Cerebellar nuclear complex (tissue), 1 donor: Measurements from ENCODE around the gene STEAP3.

Experiments
- DNase-seq, 2 experiments: peaks; one replicate each; lab custom pipeline; 2025; lab: John Stamatoyannopoulos, UW

The STEAP3 gene

DNA sequence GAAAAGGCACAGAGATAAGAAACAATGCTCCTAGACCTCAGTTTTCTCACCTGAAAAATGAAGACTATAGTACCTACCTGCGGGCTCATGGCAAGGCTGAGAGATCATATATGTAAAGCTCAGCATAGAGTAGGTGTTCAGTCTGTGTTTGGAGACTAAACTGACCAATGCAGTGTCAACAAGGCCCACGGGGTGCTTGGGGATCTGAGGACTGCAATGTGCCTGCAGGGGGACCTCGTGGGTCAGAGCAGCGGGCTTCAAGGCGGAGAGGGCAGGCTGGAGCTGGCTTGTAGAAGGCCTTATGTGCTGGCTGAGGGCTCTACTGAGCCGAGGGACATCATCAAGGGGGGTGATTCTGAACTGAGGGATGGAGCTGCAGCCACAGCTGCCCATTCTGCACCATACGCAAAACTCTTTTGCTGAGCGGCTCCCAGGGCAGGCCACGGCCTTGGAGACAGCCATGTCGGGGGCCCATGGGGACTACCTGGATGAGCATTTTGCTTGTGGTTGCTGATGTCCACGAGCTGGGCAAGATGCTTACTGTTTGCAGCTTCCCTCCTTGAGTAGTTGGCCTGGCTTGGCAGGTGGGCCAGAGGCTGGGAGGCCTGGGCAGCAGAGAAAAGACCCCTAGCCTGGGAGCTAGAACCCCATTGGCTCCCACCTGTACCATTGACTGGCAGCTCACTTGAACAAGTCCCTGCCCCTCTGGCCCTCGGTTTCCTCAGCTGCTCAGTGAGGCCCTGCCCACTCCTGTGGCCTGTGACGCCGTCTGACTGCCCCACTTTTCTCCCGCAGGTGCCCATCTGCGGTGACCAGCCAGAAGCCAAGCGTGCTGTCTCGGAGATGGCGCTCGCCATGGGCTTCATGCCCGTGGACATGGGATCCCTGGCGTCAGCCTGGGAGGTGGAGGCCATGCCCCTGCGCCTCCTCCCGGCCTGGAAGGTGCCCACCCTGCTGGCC, 23.5 kb downstream of the STEAP3 start:
- no peak for DNase-seq

GRCh38 chr2:119247844-119248271, 24.2 kb downstream of the STEAP3 start:
- DNase-seq: no peak

GRCh38 chr2:119248311-119248710, 24.7 kb downstream of the STEAP3 start:
- no peak for DNase-seq

DNA sequence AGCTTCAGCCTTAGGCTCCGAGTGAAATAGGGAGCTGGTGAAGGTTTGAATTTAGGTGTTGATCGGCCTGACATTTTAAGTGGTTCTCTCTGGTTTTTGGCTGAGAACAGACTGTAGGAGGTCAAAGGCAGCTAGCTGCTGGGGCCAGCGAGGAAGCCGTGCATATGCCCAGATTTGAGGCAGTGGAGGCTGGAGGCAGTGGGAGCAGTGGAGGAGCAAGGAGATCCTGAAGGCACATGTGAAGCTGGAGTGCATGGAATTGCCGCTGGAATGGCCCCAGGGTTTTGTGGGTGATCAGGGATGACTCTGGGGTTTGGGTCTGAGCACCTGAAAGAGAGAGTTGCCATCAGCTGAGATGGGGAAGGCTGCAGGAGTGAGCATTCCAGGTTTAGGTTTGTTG, 25.1 kb downstream of the STEAP3 start:
- DNase-seq: no peak

DNA sequence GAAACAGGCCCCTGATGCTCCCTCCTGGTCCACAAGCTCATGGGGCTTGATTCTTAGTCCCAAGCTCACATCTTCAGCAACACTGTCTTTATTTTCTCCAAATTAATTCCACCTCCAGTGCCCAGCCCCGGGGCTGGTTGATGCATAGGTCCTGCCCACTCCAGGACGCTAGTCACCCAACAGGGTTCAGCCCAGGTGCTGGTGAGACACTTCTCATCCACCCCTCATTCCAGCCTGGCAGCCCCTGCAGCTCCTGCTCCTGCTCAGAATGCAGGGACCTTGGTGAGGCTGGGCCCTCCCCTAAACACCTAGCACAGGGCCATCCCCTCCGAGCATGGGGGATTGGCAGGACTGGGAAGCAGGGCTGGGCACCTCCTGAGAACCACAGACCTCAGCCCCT, 25.7 kb downstream of the STEAP3 start:
- no peak for DNase-seq

DNA sequence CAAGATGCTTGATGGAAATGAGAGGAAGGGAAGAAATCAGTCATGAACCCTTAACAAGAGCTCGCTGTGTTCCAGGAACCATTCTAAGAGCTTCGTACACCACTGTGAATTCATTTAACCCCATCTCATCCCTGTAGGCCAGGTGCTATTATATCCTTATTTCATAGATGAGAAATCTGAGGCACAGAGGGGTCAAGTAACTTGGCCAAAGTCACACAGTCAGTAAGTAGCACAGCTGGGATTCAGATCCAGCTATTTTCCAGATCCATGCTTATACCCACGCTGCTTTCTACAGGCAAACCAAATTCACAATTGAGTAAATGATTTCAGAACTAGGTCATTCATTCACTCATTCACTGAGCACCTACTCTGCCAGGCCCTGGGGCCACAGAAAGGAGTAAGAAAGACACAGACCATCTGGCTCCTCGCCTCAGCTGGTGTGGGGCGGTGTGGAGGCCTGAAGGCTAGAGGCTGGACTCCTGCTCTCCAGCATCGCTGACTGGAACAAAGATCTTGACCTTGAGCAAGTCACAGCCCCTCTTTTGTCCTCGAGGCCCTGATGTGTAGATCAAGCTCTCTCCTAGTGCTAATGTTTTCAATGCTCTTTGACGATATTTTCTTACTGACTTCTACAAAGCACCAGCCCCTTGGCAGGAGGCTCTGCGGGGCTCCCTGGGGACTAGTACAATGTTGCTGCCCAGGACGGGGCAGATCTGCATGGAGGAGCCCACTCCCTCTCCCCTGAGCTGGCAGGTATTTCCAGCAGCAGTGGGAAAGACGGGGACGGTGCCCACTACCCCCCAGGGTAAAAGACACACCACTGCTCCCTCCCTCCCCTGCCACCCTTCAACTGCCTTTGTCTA, 26.5 kb downstream of the STEAP3 start:
- no peak for DNase-seq

DNA sequence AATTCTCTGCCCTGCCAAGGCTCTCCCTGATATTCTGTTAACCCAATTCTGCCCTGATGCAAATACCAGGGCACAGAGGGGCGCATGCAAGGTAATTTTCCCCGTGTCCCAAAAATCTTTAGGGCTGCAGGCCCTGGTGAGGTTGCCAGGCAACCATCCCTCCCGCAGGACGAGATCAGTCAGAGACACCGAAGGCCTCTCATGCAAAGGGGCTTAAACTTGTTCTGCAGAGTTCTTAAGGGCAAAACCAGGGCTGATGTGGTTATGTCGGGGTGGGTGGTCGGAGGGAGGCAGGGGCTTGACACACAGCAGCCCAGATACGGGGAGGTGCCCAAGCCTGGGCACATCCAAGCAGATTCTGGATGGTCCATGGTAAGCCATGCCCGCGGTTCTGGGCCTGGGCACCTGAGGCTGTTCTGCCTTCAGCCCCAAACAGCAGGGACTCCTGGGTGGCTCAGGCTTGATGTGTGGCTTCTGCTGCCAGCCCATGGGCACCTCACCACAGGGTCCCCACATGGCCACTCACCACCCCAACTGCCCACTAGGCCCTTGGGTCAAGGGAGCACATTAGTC, 27.2 kb downstream of the STEAP3 start:
- no peak for DNase-seq

DNA sequence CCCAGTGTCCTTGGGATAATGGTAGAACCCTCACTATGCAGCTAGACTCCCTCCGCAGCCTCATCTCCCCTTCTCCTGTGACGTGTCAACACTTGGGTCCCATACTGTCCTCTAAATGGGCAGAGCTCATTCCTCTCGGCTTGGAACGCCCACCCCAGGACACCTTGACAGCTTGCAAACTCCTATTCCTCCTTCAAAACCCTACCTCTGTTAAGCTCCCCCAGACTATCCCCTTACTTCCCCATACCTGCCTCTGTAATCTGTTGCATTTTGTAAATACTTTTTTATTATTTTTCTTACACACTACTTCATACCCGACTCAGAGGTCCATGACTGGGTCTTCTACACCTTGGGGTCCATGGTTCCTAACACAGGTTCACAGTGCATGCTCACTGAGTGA, 28.0 kb downstream of the STEAP3 start:
- DNase-seq: no peak

DNA sequence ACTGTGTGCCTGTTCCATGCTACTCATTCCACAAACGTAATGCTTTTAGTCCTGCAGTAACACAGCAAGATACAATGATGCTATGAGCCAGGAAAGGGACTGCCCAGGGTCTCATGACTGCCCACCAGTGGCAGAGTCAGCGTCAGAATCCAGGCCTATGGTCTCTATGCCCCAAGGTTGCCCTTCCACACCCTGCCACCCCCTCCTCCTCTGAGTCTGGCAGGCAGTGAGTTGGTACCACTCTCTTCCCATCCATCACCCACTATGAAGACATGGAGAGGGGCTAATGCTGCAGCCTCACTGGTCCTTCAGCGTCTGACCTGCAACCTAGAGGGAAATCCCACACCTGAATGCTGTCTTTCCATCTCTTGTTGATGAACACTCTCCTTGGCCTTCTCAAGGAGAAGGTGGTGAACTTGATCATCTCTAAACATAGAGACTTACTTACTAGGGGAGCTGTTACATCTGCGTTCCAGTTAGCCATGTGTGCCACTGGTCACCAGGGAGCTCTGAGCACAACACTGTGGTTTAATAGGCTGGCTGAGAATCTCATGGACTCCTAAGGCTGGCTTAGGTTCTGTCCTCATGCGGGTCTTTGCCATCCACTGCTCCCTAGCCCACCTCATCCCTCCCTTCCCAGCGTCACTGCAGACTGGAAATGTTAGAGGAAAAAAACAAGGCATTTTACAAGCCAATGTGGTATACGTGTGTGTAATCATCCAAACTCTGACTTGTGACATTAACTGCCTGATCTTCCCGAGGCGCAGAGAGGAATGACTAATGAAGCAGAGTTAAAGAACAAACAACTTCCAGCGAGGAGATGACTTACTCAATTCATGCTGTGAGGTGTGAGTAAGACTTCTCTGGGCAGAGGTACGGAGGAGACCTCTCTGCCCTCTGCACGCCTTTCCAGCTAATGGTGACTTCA, 28.8 kb downstream of the STEAP3 start:
- no peak for DNase-seq

GRCh38 chr2:119253114-119253702, 29.6 kb downstream of the STEAP3 start:
- DNase-seq: no peak

DNA sequence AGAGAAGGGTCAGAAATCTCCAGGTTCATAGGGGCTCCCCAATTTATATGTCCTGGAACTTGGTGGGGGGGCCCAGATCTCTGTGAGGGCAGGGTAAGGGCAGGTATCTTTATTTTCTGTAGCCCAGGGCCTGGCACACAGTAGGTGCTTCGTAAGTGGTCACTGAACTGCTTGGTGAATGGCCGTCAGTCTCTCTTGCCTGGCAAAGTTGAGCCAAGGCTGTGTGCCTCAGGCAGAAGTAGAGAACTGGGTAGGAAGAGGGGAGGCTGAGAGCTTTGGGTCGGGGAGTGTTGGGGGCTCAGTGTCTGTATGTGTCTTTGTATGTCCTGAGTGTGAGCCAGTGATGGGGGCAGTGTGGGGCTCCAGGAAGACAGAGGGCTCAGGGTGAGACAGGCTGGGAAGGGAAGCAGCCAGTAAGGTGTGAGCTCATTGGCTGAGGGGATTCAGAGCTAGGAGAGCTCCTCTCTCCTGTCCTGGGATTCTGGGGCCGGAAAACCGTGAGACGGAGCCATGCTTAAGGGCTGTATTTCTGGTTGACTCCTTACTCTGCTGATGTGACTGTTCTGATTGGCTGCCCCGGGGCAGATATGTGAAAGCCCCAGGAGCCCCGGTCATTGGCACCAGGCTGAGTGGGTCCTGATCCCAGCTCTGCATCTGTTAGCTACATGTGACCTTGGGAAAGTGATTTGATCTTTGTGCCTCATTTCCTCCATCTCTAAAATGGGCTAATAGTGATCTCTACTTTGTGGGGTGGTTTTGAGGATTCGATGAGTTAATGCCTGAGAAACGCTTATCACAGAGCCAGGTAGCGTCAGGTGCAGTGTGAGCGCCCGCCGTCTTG, 30.3 kb downstream of the STEAP3 start:
- no peak for DNase-seq

- no peak for DNase-seq
Measured at GRCh38 chr2:119254601-119255080, 31.0 kb downstream of the STEAP3 start.

DNA sequence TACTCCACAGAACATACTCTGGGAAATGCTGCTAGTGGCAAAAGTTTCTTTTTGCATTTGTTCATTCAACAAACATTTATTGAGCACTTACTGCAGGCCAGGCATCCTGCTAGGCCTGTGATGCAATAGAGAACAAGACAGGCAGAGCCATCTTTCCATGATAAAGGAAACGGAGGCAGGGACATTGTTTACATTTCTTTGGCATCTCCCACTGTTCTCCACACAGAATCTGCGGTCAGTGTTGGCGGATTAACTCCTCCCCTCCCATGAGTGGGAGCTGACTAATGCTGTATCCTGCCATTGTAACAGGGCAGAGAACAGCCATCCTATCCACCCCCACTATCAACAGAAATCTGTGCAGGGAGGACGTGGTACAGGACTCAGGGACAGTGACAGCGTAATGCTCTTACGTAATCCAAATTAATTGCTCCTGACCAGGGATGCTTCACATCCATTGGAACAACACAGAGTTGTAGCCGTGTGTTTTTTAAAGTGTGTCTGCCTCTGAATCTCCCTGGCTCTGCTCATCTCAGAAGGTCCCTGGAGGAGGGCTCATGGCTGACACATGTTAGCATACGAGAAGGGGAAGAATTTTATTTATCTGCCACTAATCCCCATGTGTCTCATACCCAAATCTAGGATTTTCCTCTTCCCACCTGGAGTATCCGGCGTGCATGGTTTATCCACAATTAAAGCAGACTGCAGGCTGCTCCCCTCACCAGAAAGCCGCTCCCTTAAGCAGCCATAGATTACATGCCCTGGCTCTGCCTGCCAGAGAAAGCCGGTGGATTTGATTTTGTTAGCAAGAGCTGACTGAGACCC, 32.3 kb downstream of the STEAP3 start:
- DNase-seq: no peak

- no peak for DNase-seq
Measured at GRCh38 chr2:119256582-119256921, 32.9 kb downstream of the STEAP3 start.

DNA sequence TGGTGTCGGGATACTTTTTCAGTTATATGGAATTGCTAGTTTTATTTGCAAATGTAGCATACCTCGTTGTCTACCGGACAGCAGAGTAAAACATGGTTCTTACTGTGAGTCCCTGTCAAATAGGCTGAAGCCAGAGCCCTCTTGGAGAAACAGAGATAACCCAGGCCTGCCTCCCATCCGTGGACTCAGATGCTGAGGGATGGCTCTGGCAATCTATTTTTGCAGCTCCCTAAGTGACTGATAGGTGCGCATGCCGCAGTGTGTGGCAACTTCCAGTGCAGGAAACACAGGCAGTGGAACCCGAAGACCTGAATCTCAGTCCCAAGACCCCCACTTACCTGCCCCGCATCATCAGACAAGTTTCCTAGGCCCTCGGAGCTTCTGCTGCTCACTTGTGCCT, 33.6 kb downstream of the STEAP3 start:
- no peak for DNase-seq

DNA sequence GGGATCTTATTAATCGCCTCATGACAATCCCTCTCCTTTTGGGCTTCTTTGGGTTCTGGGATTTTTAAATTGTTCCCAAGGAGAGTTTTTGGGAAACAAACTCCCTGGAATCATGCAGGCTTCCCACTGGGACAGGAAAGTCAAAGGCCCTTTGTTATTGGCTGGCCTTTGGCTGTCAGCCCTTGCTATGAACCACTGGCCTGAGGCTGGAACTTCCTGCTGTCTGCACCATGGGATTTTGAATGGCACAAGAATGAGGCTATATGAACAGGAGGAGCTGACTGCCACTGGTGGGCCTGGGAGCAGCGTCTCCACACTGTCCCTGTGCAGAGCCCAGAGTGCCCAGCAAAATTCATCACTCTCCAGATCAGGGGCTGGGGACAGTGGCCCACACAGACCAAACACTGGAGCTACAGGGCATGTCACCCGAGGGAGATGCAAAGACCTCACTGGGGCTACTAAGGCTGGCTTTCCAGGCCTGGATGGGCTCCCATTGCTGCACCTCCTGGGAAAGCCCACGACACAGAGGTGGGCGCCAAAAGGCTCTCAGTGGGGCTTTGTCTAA, 35.7 kb downstream of the STEAP3 start:
- DNase-seq: no peak

GRCh38 chr2:119260646-119261492, 37.2 kb downstream of the STEAP3 start:
- no peak for DNase-seq
